Forelimb muscle (tissue), 1 donor: ENCODE measurements around the gene MALAT1. TPM values are rescaled to one million over a fixed set of nuclear protein-coding genes. Genes with fewer than 3 reads are reported as not detected.

Experiments
- polyA plus RNA-seq: library from polyadenylated mRNA; unstranded; fragments of 120-200 nt; gene quantifications from one replicate; pipeline ENCODE4 v1.2.1, GENCODE V29; 2013; ENCODE audit not compliant: insufficient read length

Gene MALAT1
- polyA plus RNA-seq, 1 donor: 200 TPM

Other genes with a start within 250 kb of the MALAT1 start
- gene POLA2, start 237.1 kb upstream of the MALAT1 start, polyA plus RNA-seq: 28.8 TPM
- gene CDC42EP2, start 184.2 kb upstream of the MALAT1 start, polyA plus RNA-seq: 32.5 TPM
- 42.2 TPM for gene DPF2, start 165.2 kb upstream of the MALAT1 start, polyA plus RNA-seq
- gene TIGD3, start 144.3 kb upstream of the MALAT1 start, polyA plus RNA-seq: 0.34 TPM
- 5.7 TPM for gene SLC25A45, start 116.4 kb upstream of the MALAT1 start, polyA plus RNA-seq
- 8.9 TPM for gene FRMD8, start 112.4 kb upstream of the MALAT1 start, polyA plus RNA-seq
- 94.1 TPM for gene NEAT1, start 76.2 kb upstream of the MALAT1 start, polyA plus RNA-seq
- gene SCYL1, start 26.0 kb downstream of the MALAT1 start, polyA plus RNA-seq: 43.6 TPM
- gene LTBP3, start 59.3 kb downstream of the MALAT1 start, polyA plus RNA-seq: 131 TPM
- 53.9 TPM for gene ZNRD2, start 71.4 kb downstream of the MALAT1 start, polyA plus RNA-seq
- gene FAM89B, start 73.5 kb downstream of the MALAT1 start, polyA plus RNA-seq: 37.3 TPM
- gene EHBP1L1, start 77.0 kb downstream of the MALAT1 start, polyA plus RNA-seq: 355 TPM
- gene KCNK7, start 96.8 kb downstream of the MALAT1 start, polyA plus RNA-seq: 1.4 TPM
- gene MAP3K11, start 115.2 kb downstream of the MALAT1 start, polyA plus RNA-seq: 30.1 TPM
- 18.0 TPM for gene PCNX3, start 116.7 kb downstream of the MALAT1 start, polyA plus RNA-seq
- 34.0 TPM for gene SIPA1, start 139.1 kb downstream of the MALAT1 start, polyA plus RNA-seq
- gene RELA, start 163.9 kb downstream of the MALAT1 start, polyA plus RNA-seq: 42.1 TPM
- 38.0 TPM for gene KAT5, start 213.2 kb downstream of the MALAT1 start, polyA plus RNA-seq
- gene RNASEH2C, start 221.8 kb downstream of the MALAT1 start, polyA plus RNA-seq: 30.2 TPM